A549 (cell line): ENCODE data around the gene CSN3. TPM values are rescaled to one million over a fixed set of nuclear protein-coding genes. Genes with fewer than 3 reads are reported as not detected.
"Not testable (repeated sequence)": the region's sequence is repeated elsewhere in the genome, so short reads cannot be mapped to it uniquely, and the experiment has no call there.

Experiments used
- ATAC-seq, 2 experiments: fragments of 200-7000 bp in 1 of 2; fragments of >200 bp in 1 of 2; cut with Nextera tagmentation in 1 of 2; cut with Tn5 transposase in 1 of 2; 3 replicates each; pipeline versions ENCODE4 v1.8.0 to v1.9.1; 2018 to 2020; ENCODE audit warnings: mild to moderate bottlenecking in 1 of 2, moderate library complexity in 1 of 2
- CTCF ChIA-PET: fragments of 300-600 bp; sonication (Branson Sonifier 250); formaldehyde crosslinking; extraction: SDS; loops from one replicate; lab custom pipeline; 2021; ENCODE audit warnings: antibody characterized with exemption, inconsistent platforms; lab: Yijun Ruan, JAX
- POLR2A ChIA-PET: fragments of 350-600 bp; formaldehyde crosslinking; extraction: SDS; loops from one replicate; lab custom pipeline; 2021; ENCODE audit warnings: antibody characterized with exemption, inconsistent platforms; lab: Yijun Ruan, JAX
- DNase-seq, 2 experiments: peaks; one replicate each; pipeline versions ENCODE4 v3.0.0 to v3.0.0-alpha.2; 2011 to 2016; ENCODE audit warnings: low read depth in 1 of 2, low spot score in 1 of 2
- FAIRE-seq: peaks from 2 replicates; lab custom pipeline; 2011; peaks lifted over from hg19 to GRCh38; lab: Jason Lieb, UNC
- H3K27ac ChIP-seq, 2 experiments: fragments of >200 bp; sonication (Bioruptor Twin); formaldehyde crosslinking; 3 replicates each; pipeline ENCODE4 v1.5.1; 2016 to 2017
- H3K4me1 ChIP-seq: fragments of >200 bp; sonication (Bioruptor Twin); formaldehyde crosslinking; 3 replicates; pipeline ENCODE4 v1.6.1; 2016
- H3K4me2 ChIP-seq: fragments of >200 bp; sonication (Bioruptor Twin); formaldehyde crosslinking; 3 replicates; pipeline ENCODE4 v1.6.1; 2016
- H3K4me3 ChIP-seq: fragments of >200 bp; sonication (Bioruptor Twin); formaldehyde crosslinking; 3 replicates; pipeline ENCODE4 v1.5.1; 2016
- H3K9me3 ChIP-seq: fragments of >200 bp; sonication (Bioruptor Twin); formaldehyde crosslinking; 3 replicates; pipeline ENCODE4 v1.6.1; 2016
- CBX2 ChIP-seq: fragments of 200-600 bp; sonication (generic); IDR thresholded peaks from 2 replicates; pipeline ENCODE4 v1.6.1; 2016; ENCODE audit warnings: low read depth, mild to moderate bottlenecking, borderline replicate concordance
- CHD4 ChIP-seq: fragments of 200-600 bp; sonication (generic); IDR thresholded peaks from 2 replicates; pipeline ENCODE4 v1.6.1; 2016; ENCODE audit warnings: antibody characterized with exemption, mild to moderate bottlenecking, borderline replicate concordance
- E2F6 ChIP-seq: IDR thresholded peaks from 2 replicates; pipeline ENCODE4 v1.6.1; 2012; ENCODE audit warnings: low read depth, borderline replicate concordance
- EHF ChIP-seq: fragments of 250-450 bp; sonication (Bioruptor Pico); IDR thresholded peaks from 2 replicates; pipeline ENCODE4 v1.5.0; 2020; ENCODE audit warnings: mild to moderate bottlenecking
- EP300 ChIP-seq, 2 experiments: fragments of >200 bp; sonication (Bioruptor Twin); formaldehyde crosslinking; IDR thresholded peaks; 2 replicates in 1 of 2; 3 replicates in 1 of 2; pipeline ENCODE4 v1.6.1; 2016 to 2017
- GATA3 ChIP-seq: IDR thresholded peaks from 2 replicates; pipeline ENCODE4 v1.6.1; 2012; ENCODE audit warnings: borderline replicate concordance
- HDAC2 ChIP-seq: fragments of 200-600 bp; sonication (generic); IDR thresholded peaks from 2 replicates; pipeline ENCODE4 v1.6.1; 2016
- HEYL ChIP-seq: fragments of 250-450 bp; sonication (Bioruptor Pico); IDR thresholded peaks from 2 replicates; pipeline ENCODE4 v1.8.0; 2021; ENCODE audit warnings: mild to moderate bottlenecking, moderate library complexity
- HOXB5 ChIP-seq: fragments of 250-450 bp; sonication (Bioruptor Pico); IDR thresholded peaks from 2 replicates; pipeline ENCODE4 v1.5.0; 2020; ENCODE audit warnings: mild to moderate bottlenecking, moderate library complexity
- JUN ChIP-seq, 2 experiments: fragments of >200 bp; sonication (Bioruptor Twin); formaldehyde crosslinking; IDR thresholded peaks; 2 replicates in 1 of 2; 3 replicates in 1 of 2; pipeline ENCODE4 v1.6.1; 2016 to 2017
- JUNB ChIP-seq: fragments of >200 bp; sonication (Bioruptor Twin); formaldehyde crosslinking; IDR thresholded peaks from 2 replicates; pipeline ENCODE4 v1.6.1; 2016
- KDM1A ChIP-seq: fragments of 200-600 bp; sonication (generic); IDR thresholded peaks from 2 replicates; pipeline ENCODE4 v1.6.1; 2016; ENCODE audit warnings: low read depth, mild to moderate bottlenecking
- KDM5A ChIP-seq: fragments of 200-600 bp; sonication (generic); IDR thresholded peaks from 2 replicates; pipeline ENCODE4 v1.6.1; 2016; ENCODE audit warnings: antibody characterized with exemption, mild to moderate bottlenecking
- MAX ChIP-seq: IDR thresholded peaks from 2 replicates; pipeline ENCODE4 v1.6.1; 2012
- MYC ChIP-seq: IDR thresholded peaks from 2 replicates; pipeline ENCODE4 v1.6.1; 2012; ENCODE audit warnings: mild to moderate bottlenecking, inconsistent platforms, low read length, improper control_type of control experiment, borderline replicate concordance
- NPAS2 ChIP-seq: fragments of 250-450 bp; sonication (Bioruptor Pico); IDR thresholded peaks from 2 replicates; pipeline ENCODE4 v1.8.0; 2022; ENCODE audit warnings: mild to moderate bottlenecking, moderate library complexity, borderline replicate concordance
- PHF8 ChIP-seq: fragments of 200-600 bp; sonication (generic); IDR thresholded peaks from 2 replicates; pipeline ENCODE4 v1.6.1; 2016; ENCODE audit warnings: low read depth, mild to moderate bottlenecking, antibody characterized with exemption, moderate library complexity, borderline replicate concordance
- POLR2AphosphoS2 ChIP-seq: conservative IDR thresholded peaks from 2 replicates; pipeline ENCODE4 v1.6.1; 2012; ENCODE audit warnings: low read length, improper control_type of control experiment, inconsistent platforms
- RARB ChIP-seq: fragments of 250-450 bp; sonication (Bioruptor Pico); IDR thresholded peaks from 2 replicates; pipeline ENCODE4 v1.8.0; 2021; ENCODE audit warnings: mild to moderate bottlenecking, moderate library complexity
- REST ChIP-seq: fragments of 200-600 bp; sonication (generic); IDR thresholded peaks from 2 replicates; pipeline ENCODE4 v1.6.1; 2016; ENCODE audit warnings: antibody characterized with exemption, mild to moderate bottlenecking, moderate library complexity
- RFX5 ChIP-seq: fragments of 450-650 bp; IDR thresholded peaks from 2 replicates; pipeline ENCODE4 v1.7.1; 2014; ENCODE audit warnings: antibody characterized with exemption, mild to moderate bottlenecking, moderate library complexity
- SMC3 ChIP-seq: fragments of >200 bp; sonication (Bioruptor Twin); formaldehyde crosslinking; IDR thresholded peaks from 3 replicates; pipeline ENCODE4 v1.6.1; 2018; ENCODE audit warnings: inconsistent platforms
- SREBF2 ChIP-seq: fragments of 450-650 bp; IDR thresholded peaks from 2 replicates; pipeline ENCODE4 v1.6.1; 2014; ENCODE audit warnings: mild to moderate bottlenecking, moderate library complexity
- ZC3H11A ChIP-seq: fragments of 450-650 bp; IDR thresholded peaks from 2 replicates; pipeline ENCODE4 v1.6.1; 2014; ENCODE audit warnings: antibody characterized with exemption, mild to moderate bottlenecking
- ZFP36 ChIP-seq: fragments of 450-650 bp; IDR thresholded peaks from 2 replicates; pipeline ENCODE4 v1.6.1; 2014; ENCODE audit warnings: borderline replicate concordance; ENCODE audit not compliant: partially characterized antibody
- ZSCAN20 ChIP-seq: fragments of 250-450 bp; sonication (Bioruptor Pico); IDR thresholded peaks from 2 replicates; pipeline ENCODE4 v1.8.0; 2022; ENCODE audit warnings: mild to moderate bottlenecking, moderate library complexity
- WGBS: methylation state at CpG from one replicate; pipeline ENCODE4 v1.1.6; 2017; ENCODE audit errors: missing lambda C conversion rate; 5-methylcytosine and 5-hydroxymethylcytosine counted together
- polyA minus RNA-seq: library from RNA; depleted of rRNA, polyadenylated mRNA; stranded (reverse); fragments of >200 nt; gene quantifications from 2 replicates; pipeline ENCODE4 v1.2.3, GENCODE V29; 2011; rRNA and poly(A)+ RNA removed
- polyA plus RNA-seq, 4 experiments: library from polyadenylated mRNA; depleted of rRNA in 3 of 4; stranded (reverse); fragments of >200 nt; fragmentation: RNase III in 1 of 4; extraction: RNeasy Plus Mini Kit Qiagen cat#74134 plus additional on column Dnase treatment in 1 of 4; gene quantifications; 2 replicates in 3 of 4; 3 replicates in 1 of 4; pipeline ENCODE4 v1.2.3, GENCODE V29; 2011 to 2017

CSN3 gene
- polyA plus RNA-seq (2011; rRNA removed) (not detected in 2 replicates), polyA plus RNA-seq (2017; fragmentation: RNase III; extraction: RNeasy Plus Mini Kit Qiagen cat#74134 plus additional on column Dnase treatment) (not detected in 3 replicates), polyA minus RNA-seq (not detected in 2 replicates)
- polyA plus RNA-seq (2012; cell fraction: cytosol; rRNA removed): not detected in 2 replicates
- polyA plus RNA-seq (2012; cell fraction: nucleus; rRNA removed): not detected in 2 replicates

- 38% methylated on average over 2 of the region's 3 CpGs for WGBS
- H3K4me3 ChIP-seq, CTCF ChIA-PET, H3K27ac ChIP-seq, H3K4me1 ChIP-seq, POLR2A ChIA-PET, H3K4me2 ChIP-seq, ATAC-seq, FAIRE-seq, DNase-seq, H3K9me3 ChIP-seq: not testable (repeated sequence)
Measured at GRCh38 chr4:70242297-70242696, at the start of gene CSN3. TSS of gene CSN3 (plus strand) at chr4:70242597. CDS start at chr4:70244820, 2,223 bp downstream.

GRCh38 chr4:70192895-70193294 lies 49.5 kb upstream of the CSN3 start:
- no peaks in the 10 kb centered on the region for H3K4me1 ChIP-seq
- no peak for ATAC-seq
- no peak for DNase-seq
- H3K9me3 ChIP-seq: no peaks in the 10 kb centered on the region
- no peak overlapping the region for H3K27ac ChIP-seq
- CTCF ChIA-PET: no interaction called here
- no peak overlapping the region for H3K4me3 ChIP-seq
- TF ChIP-seq HOXB5 (CRISPR knock-in tag) (no peak), JUNB (no peak), SREBF2 (no peak), KDM1A (no peak), JUN (IDR thresholded peaks at IDR 0.05) (no peak), ZFP36 (no peak), ZSCAN20 (no peak), EP300 (IDR thresholded peaks at IDR 0.05) (no peak), HDAC2 (no peak), EHF (no peak), MYC (no peak), E2F6 (no peak), REST (no peak), PHF8 (no peak), GATA3 (no peak), SMC3 (no peak), KDM5A (no peak), HEYL (no peak), POLR2AphosphoS2 (no peak)
- 55% methylated on average over 2 of the region's 2 CpGs for WGBS
- no peak overlapping the region for H3K4me2 ChIP-seq
- no peak for FAIRE-seq
- POLR2A ChIA-PET: no interaction called here

- Histone ChIP-seq H3K9me3 (no peaks in the 10 kb centered on the region), H3K27ac (no peak within 1 kb of the TSS), H3K4me3 (no peak within 1 kb of the TSS), H3K4me2 (no peak within 1 kb of the TSS), H3K4me1 (no peaks in the 10 kb centered on the region)
- POLR2A ChIA-PET: no interaction called here
- 50% methylated on average over 1 of the region's 1 CpG for WGBS
- DNase-seq: no peak
- CTCF ChIA-PET: no interaction called here
- FAIRE-seq: no peak
- TF ChIP-seq RARB: no peak
- no peak for TF ChIP-seq MAX
- no peak for TF ChIP-seq POLR2AphosphoS2
- TF ChIP-seq NPAS2 (CRISPR knock-in tag): no peak
- no peak for TF ChIP-seq RFX5
- no peak for TF ChIP-seq ZC3H11A
- no peak for TF ChIP-seq ZSCAN20
- TF ChIP-seq CBX2: no peak
- TF ChIP-seq CHD4: no peak
- TF ChIP-seq MYC: no peak
- no peak for TF ChIP-seq REST
- no peak for TF ChIP-seq KDM5A
- no peak for ATAC-seq
Measured at GRCh38 chr4:70195425-70195824, 47.0 kb upstream of the CSN3 start, which contains the start of gene ODAM. TSS of gene ODAM (plus strand) at chr4:70195725. CDS start at chr4:70196544, 819 bp downstream.
